HG03159 (cell line): ENCODE results near the gene GON4L.
"Not testable (repeated sequence)": the region's sequence is repeated elsewhere in the genome, so short reads cannot be mapped to it uniquely, and the experiment has no call there.

ENCODE experiments used
- ATAC-seq: cut with Tn5 transposase; IDR thresholded peaks from one replicate; pipeline ENCODE4 v1.9.1; 2021; ENCODE audit warnings: mild to moderate bottlenecking, moderate library complexity; ENCODE audit not compliant: unreplicated experiment

The GON4L gene

DNA sequence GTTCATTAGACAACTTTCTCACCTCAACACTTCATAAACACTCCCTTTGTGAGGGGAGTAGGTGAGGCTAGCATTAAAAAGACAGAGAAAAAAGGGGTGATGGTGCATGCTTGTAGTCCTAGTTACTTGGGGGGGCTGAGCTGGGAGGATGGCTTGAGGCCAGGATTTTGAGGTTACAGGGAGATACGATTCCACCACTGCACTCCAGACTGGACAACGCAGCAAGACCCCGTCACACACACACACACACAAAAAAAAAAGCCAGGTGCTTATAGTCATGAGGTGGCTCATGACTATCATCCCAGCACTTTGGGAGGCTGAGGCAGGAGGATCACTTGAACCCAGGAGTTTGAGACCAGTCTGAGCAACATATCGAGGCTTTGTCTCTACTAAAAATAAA lies 29.6 kb downstream of the GON4L start:
- no peak for ATAC-seq

DNA sequence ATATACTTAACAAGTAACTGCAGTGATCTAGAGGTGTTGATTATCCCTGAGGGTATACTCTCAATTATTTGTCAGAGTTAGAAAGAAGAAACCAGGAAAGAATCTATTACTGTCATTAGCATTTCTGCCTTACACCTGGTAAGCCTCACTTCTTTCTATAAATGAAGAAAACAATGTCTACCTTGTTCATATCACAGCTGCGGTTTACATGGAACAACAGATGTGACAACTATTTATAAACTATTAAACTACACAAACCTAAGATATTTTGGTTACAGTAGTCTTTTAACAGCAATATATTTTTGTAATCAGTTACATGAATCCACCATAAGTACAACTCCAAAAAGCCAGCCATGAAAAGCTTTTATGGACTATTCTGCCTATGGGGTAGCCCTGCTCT lies 40.7 kb downstream of the GON4L start:
- no peak for ATAC-seq

GRCh38 chr1:155813672-155814071 lies 43.3 kb downstream of the GON4L start:
- no peak for ATAC-seq

DNA sequence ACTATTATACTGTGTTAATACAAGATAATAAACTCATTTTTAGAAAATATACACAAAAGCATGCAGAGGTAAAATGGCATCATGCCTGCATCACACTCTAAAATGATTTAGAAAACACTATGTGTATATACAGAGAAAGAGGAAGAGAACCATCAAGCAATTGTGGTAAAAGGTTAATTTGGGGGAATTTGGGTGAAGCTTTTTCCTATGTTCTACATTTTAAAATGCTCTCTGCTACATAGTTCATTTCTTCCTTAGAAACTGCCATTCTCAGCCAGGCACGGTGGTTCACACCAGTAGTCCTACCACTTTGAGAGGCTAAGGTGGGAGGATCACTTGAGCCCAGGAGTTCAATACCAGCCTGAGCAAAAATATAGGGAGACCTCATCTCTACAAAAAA lies 44.1 kb downstream of the GON4L start:
- ATAC-seq: no peak

DNA sequence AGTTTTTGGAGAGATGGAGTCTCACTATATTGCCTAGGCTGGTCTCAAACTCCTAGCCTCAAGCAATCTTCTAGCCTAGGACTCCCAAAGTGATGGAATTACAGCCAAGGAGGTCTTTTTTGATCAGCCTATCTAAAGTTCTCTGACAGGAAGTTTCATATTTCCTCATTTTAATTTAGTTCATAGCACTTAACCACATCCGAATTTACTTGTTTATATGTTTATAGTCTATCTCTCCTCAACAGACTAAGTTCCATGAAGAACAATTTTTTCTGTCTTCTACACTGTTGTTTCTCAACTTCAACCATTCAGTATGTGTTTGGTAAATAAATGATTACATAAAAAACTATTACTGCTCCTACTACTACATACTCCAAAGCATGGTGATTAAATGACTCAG lies 47.9 kb downstream of the GON4L start:
- no peak for ATAC-seq

DNA sequence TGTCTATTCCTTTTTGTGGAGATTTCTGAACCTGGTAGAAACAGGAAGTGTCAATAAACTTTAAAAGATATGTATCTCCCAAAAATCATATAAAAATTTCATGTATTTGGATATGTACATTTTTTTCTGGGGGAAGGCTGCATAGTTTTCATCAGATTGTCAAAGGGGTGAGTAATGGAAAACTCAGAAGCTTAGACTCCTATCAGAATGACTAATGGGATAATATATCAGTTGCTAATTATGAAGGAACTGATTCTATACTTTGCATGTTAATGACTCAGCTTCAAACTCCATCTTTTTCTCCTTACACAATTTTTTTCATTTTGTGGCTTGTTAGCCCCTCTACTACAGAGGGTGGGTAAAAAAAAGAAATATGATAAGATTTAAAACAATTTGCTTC lies 55.9 kb downstream of the GON4L start:
- ATAC-seq: no peak

DNA sequence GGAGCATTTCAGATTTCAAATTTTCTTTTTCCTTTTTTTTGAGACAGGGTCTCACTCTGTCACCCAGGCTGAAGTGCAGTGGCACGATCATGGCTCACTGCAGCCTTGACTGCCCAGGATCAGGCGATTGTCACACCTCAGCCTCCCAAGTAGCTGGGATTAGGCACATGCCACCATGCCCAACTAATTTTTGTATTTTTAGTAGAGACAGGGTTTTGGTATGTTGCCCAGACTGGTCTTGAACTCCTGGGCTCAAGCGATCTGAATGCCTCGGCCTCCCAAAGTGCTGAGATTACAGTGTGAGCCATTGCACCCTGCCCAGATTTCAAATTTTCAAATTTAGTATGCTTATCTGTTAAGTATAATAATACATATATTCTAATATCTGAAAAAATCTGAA lies 61.4 kb downstream of the GON4L start:
- not testable (repeated sequence) for ATAC-seq

DNA sequence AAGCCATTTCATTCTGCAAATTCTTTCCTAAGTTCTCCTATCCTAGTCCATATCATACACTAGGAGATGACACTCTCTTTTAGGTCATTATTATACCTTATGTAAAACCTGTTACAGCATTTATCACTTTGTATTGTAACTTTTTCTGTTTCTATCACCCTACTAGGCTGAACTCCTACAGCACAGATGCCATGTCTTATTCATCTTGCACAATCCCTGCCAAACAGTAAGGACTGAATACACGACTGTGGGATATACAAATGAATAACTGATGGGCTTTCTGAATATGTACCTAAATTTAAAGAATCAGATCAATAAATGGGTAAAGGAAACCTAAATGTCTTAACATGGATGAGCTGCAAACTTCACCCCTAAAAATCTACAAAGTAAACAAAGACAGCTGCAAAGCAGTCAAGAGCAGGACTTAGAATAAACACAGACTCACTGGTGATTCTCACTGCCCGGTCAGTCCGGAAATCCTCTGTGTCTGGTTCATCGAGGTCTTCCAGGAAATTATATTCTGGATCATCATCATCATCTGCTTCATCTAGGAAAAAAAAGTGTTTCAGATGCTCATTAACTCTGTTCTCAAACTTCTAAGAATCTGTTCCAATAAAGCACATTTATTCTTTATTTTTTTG lies 62.3 kb downstream of the GON4L start:
- ATAC-seq: no peak

DNA sequence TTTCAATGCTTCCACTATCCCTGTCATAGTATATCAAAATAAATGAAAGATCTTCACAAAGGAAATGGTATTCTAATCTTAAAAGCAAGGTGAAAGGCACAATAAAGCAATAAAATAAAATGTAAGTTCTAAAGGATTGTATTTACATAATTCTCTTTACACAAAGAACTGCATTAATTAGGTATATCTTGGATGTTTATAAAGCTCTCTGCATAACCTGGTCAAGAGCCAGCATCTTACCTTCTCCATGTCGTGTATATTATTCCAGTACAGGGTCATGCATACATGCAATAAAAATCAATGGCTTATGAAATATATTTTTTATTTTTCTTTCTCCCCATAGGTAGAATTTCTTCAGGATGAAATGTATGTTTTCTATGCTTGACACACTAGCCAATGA lies 63.8 kb downstream of the GON4L start:
- no peak for ATAC-seq

GRCh38 chr1:155777582-155777981 lies 79.4 kb downstream of the GON4L start:
- no peak for ATAC-seq

- ATAC-seq: no peak
Observed at GRCh38 chr1:155776414-155776813, 80.6 kb downstream of the GON4L start.

GRCh38 chr1:155773221-155773620 lies 83.8 kb downstream of the GON4L start:
- no peak for ATAC-seq

GRCh38 chr1:155769257-155769656 lies 87.8 kb downstream of the GON4L start:
- ATAC-seq: no peak

DNA sequence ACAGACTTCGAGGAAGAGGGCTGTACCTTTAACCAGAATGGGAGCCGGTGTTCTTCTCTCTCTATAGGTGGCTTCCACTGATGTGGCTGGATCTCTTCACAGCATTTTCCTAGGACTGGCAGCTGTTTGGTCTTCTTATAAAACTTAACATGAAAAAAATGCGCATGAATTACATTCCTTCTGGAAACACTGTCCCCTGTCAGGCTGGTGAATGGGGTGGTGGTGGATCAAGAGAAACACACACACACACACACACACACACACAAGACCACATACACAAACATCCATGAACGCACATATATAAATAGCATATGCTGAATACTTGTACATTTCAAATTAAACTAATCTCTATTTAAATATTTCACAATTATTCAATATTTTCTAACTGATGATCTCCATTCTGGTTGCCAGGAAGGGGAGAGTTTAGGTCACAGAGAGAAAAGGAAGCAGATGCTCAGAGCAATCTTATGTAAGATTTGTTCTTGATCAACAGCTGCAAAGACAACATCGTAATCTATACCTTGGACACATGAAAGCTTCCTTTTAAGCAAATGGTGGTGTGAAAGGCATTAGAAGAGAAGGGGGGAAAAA lies 89.5 kb downstream of the GON4L start:
- ATAC-seq: not testable (repeated sequence)

- ATAC-seq: not testable (repeated sequence)
Observed at GRCh38 chr1:155763989-155764388, 93.0 kb downstream of the GON4L start.

GRCh38 chr1:155763090-155763815 lies 93.8 kb downstream of the GON4L start:
- ATAC-seq: not testable (repeated sequence)

- no peak for ATAC-seq
Observed at GRCh38 chr1:155761736-155762405, 95.1 kb downstream of the GON4L start.

GRCh38 chr1:155760751-155761475 lies 96.1 kb downstream of the GON4L start:
- no peak for ATAC-seq

DNA sequence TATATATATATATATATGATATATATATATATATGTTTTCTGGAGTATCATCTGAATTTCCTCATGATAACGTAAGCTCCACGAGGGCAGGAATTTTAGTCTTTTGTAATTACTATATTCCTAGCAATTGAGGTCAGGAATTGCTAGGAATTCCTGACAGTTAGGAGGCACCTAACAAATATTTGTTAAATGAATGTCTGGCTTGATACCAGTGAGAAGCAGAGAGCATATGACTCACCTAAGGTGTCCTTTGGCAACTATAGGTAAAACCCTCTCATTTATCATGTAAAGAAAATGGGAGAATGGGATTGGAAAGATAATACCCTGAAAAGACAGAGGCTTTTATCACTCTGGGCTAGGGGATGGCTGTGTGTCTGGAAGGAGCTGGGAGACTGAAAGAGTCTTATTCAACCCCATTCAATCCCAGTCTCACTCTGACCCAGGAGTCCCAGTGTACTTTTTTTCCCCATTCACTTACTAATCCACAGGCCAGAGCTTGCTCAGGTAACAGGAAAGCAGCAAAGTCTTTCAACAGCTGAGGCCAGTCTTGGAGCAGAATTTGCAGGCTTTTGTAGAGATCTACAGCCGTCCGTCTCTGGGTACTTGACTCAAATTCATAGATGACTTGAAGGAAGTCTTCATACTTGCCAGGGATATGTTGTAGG lies 96.9 kb downstream of the GON4L start:
- no peak for ATAC-seq

DNA sequence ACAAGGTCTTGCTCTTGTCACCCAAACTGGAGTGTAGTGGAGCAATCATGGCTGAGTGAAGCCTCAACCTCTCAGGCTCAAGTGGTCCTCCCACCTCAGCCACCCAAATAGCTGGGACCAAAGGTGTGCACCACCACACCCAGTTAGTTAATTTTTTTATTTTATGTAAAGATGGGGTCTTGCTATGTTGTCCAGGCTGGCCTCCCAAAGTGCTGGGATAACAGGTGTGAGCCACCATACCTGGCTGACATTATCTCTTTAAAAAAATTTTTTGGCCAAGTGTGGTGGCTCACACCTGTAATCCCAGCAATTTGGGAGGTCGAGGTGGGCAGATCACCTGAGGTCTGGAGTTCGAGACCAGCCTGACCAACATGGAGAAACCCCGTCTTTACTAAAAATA lies 98.0 kb downstream of the GON4L start:
- not testable (repeated sequence) for ATAC-seq

DNA sequence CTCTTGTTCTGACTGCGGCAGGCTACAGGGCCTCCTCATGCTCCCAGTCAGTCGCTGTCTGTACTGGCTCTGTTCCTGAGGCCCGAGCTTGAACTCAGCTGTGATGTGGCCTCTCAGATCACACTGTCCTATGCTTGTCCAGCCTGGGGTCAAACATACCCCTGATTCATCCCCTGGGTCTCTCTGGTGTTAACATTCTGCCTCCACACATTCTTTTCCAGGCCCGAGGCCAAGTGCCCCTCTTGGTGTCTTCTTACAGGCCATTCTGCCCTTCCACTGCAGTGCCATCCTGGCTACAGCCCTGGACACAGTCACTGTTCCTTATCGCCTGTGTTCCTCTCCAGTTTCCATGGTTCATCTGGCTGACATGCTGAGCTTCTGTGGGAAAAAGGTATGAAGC lies 108.9 kb downstream of the GON4L start:
- ATAC-seq: not testable (repeated sequence)
